VCaP (cell line): ENCODE data around the gene AOC3.
"Not testable (repeated sequence)": the region's sequence is repeated elsewhere in the genome, so short reads cannot be mapped to it uniquely, and the experiment has no call there.

ENCODE experiments used
- H3K27ac ChIP-seq: fragments of 450-650 bp; 2 replicates; pipeline ENCODE4 v1.5.1; 2017
- CTCF ChIP-seq: fragments of 450-650 bp; conservative IDR thresholded peaks from 2 replicates; pipeline ENCODE4 v1.5.1; 2017; ENCODE audit warnings: mild to moderate bottlenecking, moderate library complexity

AOC3 gene

GRCh38 chr17:42845918-42846593 lies 4.9 kb upstream of the AOC3 start:
- no peak for TF ChIP-seq CTCF
- no peak overlapping the region for H3K27ac ChIP-seq

GRCh38 chr17:42846594-42847280 lies 4.3 kb upstream of the AOC3 start:
- H3K27ac ChIP-seq = no peak overlapping the region
- no peak for TF ChIP-seq CTCF

- TF ChIP-seq CTCF = no peak
- no peak overlapping the region for H3K27ac ChIP-seq
These were observed 2.9 kb upstream of the AOC3 start for GRCh38 chr17:42848093-42848492.

GRCh38 chr17:42849031-42849430 lies 2.0 kb upstream of the AOC3 start:
- H3K27ac ChIP-seq = no peak overlapping the region
- no peak for TF ChIP-seq CTCF

GRCh38 chr17:42849451-42850181 lies 1.4 kb upstream of the AOC3 start:
- H3K27ac ChIP-seq = no peak overlapping the region
- TF ChIP-seq CTCF = no peak

GRCh38 chr17:42851371-42852240 lies 607 bp downstream of the AOC3 start:
- H3K27ac ChIP-seq = not testable (repeated sequence)

GRCh38 chr17:42852351-42852750 lies 1.4 kb downstream of the AOC3 start:
- H3K27ac ChIP-seq = no peak overlapping the region
- no peak for TF ChIP-seq CTCF
